HG03060 (cell line): ENCODE results near the gene DTD2.
A peak's percentile ranks its signal among the peaks of the same experiment; 100 is the strongest.
"Not testable (repeated sequence)": the region's sequence is repeated elsewhere in the genome, so short reads cannot be mapped to it uniquely, and the experiment has no call there.

Experiments
- ATAC-seq: cut with Tn5 transposase; IDR thresholded peaks from one replicate; pipeline ENCODE4 v1.9.1; 2021; ENCODE audit warnings: low read depth, moderate number of reproducible peaks; ENCODE audit not compliant: unreplicated experiment

Gene DTD2

DNA sequence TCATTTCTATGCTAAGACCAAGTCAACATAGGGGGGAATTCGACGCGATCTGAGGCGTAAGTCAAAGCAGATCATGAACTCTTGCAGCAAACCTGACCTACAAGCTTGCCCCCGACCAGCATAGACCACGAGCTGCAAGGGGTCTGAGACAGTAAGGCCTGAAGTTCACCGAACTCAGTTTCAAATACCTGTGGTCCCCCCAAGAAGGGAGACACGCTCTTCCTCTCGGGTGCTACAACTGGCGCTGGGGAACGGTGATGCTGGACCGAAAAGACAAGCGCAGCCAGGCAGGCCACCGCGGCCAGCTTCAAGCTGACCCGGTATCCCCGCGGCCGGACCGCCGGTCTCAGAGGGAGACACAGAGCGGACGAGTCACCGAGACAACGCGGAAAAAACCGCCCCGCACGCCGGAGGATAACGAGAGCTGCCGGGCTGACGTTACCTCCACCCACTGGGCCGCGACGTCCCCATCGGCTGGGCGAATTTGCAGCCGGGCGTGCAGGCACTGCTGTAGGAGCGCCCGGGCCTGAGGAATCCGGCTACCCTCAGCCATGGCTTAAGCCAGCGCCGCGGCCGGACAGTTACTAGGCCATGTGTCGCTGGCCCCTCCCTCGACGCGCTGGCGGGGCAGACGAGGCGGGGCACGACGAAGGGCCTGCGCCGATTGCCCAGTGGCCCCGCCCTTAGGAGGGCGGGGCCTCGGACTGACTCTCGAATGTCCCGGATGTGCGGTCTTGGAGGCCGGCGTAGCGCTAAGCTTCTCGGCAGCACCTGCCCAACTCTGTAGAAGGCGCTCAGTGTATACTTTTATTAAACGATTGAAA lies at the start of gene DTD2:
Gene DTD2, minus strand, starts transcription at position 666 of the 824 bp plus-strand sequence. Its CDS starts 113 bp downstream, at position 553.
- peak; percentile 93 for ATAC-seq

DNA sequence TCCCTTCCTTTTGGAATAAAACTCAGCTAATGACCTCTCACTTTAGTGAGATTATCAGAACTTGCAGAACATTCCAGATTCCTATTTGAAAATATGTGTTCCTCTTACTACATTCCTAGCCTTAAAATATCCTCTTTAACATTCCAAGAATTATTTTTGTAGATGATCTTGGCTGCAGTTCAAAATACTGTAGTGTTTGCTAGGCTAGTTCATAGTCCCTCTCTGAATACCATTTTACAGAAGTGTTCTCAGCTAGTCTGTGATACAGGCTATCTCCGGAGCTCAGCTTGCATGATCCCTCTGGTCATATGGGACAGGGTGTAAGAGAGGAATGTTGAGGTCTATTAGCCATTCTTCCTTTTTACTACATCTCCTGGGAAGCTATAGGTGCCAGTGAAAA lies 48.1 kb upstream of the DTD2 start:
- ATAC-seq: no peak

- no peak for ATAC-seq
Measured at GRCh38 chr14:31501870-31502269, 44.6 kb upstream of the DTD2 start.

DNA sequence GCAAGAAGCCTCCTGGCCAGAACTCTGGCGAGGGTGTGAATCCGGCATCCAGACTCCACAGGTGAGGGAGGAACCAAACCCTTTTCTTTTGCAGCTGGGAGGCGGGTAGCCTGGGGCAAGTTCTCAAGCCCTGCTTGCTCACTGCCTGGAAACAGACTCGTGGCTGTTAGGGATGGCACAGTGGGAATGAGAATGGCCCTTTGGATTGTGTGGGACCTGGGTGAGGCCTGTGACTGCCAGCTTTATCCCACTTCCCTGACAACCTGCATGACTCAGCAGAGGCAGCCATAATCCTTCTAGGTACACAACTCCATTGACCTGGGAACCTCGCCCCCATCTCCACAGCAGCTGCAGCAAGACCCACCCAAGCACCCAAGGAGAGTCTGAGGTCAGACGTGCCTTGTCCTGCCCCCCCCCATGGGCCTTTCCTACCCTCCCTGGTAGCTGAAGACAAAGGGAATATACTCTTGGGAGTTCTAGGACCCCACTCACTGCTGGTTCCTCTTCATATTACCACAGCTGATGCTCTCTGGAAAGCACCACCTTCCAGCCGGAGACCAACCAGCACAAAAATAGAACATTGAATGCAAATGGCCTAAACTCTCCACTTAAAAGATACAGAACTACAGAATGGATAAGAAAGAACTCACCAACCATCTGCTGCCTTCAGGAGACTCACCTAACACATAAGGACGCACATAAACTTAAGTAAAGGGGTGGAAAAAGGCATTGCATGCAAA lies 35.6 kb upstream of the DTD2 start:
- ATAC-seq: no peak

- ATAC-seq: no peak
Measured at GRCh38 chr14:31489691-31490090, 32.4 kb upstream of the DTD2 start.

GRCh38 chr14:31487886-31488285 lies 30.6 kb upstream of the DTD2 start, which contains the start of gene GPR33:
TSS of gene GPR33 (minus strand) at chr14:31488039. CDS start at chr14:31483965, 4,074 bp downstream.
- no peak for ATAC-seq

DNA sequence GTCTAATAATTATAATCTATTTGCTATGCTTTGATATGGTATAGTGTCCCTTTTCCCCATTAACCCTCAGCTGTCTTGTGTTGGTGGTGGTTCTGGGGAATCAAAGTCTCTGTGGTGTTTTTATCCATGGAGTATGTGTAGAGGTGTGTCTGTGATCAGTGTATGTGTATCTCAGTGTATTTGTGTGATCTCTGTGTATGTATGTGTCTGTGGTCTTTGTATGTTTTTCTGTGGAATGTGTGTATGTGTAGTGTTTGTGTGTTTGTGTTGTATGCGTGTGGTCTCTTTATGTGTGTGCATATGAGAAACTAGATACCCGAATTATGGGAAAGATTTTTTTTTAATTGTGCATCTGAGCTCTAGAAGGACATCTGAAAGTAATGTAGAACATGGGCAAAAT lies 29.5 kb upstream of the DTD2 start:
- no peak for ATAC-seq

GRCh38 chr14:31484754-31485153 lies 27.4 kb upstream of the DTD2 start:
- no peak for ATAC-seq

- no peak for ATAC-seq
Measured at GRCh38 chr14:31480156-31480555, 22.9 kb upstream of the DTD2 start.

DNA sequence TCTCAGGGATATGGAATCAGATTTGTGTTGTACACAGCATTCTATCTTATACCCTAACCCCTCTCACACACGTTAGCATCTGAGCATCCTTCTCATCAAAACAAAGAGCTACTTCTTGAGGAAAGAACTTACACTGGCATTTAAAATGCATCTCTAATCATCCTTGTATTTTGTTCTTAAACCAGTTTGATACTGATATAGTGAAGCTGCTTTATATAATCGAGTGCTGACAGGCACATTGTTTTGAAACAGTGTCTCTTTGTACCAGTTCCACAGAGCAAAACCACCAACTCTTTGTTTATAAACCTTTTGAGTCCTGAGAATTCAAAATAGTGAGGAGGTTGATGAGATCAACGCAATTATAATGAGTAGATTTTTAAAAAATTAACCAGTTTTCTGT lies 21.7 kb upstream of the DTD2 start:
- ATAC-seq: no peak

GRCh38 chr14:31477248-31477647 lies 19.9 kb upstream of the DTD2 start:
- ATAC-seq: no peak

- ATAC-seq: no peak
Measured at GRCh38 chr14:31476131-31476866, 19.0 kb upstream of the DTD2 start.

GRCh38 chr14:31466554-31466953 lies 9.2 kb upstream of the DTD2 start:
- ATAC-seq: no peak

- no peak for ATAC-seq
Measured at GRCh38 chr14:31465111-31465510, 7.8 kb upstream of the DTD2 start.

GRCh38 chr14:31462450-31462849 lies 5.1 kb upstream of the DTD2 start:
- not testable (repeated sequence) for ATAC-seq

DNA sequence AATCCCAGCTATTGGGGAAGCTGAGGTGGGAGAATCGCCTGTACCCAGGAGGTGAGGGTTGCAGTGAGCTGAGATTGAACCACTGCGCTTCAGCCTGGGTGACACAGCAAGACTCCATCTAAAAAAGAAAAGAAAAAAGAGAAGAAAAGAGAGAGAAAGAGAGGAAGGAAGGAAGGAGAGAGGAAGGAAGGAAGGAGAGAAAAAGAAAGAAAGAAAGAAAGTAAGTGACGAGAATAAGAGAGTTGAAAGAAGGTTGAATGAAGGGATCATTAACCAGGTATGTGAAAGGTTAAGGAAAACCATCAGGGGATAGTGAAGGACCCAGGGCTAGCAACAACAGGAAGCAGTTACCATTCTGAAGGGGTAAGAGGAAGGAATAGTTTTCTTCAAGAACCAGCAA lies 4.2 kb upstream of the DTD2 start:
- ATAC-seq: no peak

GRCh38 chr14:31457665-31458659 lies 656 bp upstream of the DTD2 start:
- ATAC-seq: no peak

DNA sequence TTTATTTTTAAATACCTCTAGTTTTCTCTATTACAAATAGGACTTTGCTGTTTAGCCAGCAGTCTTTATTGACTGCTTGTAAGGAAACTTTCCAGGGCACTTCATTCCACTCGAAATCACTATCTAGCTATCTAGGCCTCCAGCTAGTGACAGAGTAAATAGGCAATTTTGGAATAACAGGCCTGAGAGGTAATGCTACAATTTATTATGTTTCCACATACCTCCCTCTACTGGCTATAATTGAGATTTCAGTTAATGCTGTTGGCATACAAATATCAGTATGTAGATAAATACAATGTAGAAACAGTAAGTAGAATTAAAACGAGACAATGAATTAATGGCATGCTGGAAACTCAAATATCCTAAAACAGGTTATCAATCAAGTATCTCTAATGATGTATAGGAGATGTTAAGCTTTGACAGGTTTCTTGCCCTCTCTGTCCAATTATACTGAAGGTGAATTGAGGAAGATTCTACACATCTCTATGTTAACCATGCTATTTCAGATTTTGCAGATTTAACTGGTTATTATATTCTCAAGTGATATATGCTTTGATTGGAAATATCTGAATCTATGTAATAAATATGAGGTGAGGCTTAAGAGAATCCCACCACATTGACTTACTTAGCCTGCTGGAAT lies 7.2 kb downstream of the DTD2 start:
- peak; percentile 69 for ATAC-seq

GRCh38 chr14:31449136-31449535 lies 8.2 kb downstream of the DTD2 start:
- ATAC-seq: no peak
